ENCODE measurements around the gene DGKK.

DGKK gene

GRCh38 chrX:50442426-50443116 is 28.1 kb downstream of the DGKK start:
- Mint-ChIP-seq H3K27ac (no peak overlapping the region), H3K36me3 (ENCODE audit: low read depth) (no peaks in the 10 kb centered on the region), H3K4me3 (no peak overlapping the region), H3K4me1 (peaks cover 4% of the 10 kb centered on the region), H3K9me3 (peaks cover 29% of the 10 kb centered on the region), H3K27me3 (ENCODE audit: low read depth, poor library complexity) (no peaks in the 10 kb centered on the region)
- TF ChIP-seq CTCF (IDR thresholded peaks at IDR 0.05), result no peak
- no peak for DNase-seq

GRCh38 chrX:50436797-50437196 is 33.8 kb downstream of the DGKK start:
- no peak overlapping the region for H3K4me3 Mint-ChIP-seq
- no peak for DNase-seq
- H3K27me3 Mint-ChIP-seq (ENCODE audit: low read depth, poor library complexity), result peaks cover 4% of the 10 kb centered on the region
- H3K27ac Mint-ChIP-seq, result no peak overlapping the region
- TF ChIP-seq CTCF (IDR thresholded peaks at IDR 0.05), result no peak
- H3K9me3 Mint-ChIP-seq, result peaks cover 18% of the 10 kb centered on the region
- no peaks in the 10 kb centered on the region for H3K36me3 Mint-ChIP-seq (ENCODE audit: low read depth)
- peaks cover 43% of the 10 kb centered on the region for H3K4me1 Mint-ChIP-seq

- Mint-ChIP-seq H3K36me3 (ENCODE audit: low read depth) (no peaks in the 10 kb centered on the region), H3K27ac (peak overlapping the region; percentile 86), H3K9me3 (peaks cover 23% of the 10 kb centered on the region), H3K4me3 (no peak overlapping the region), H3K27me3 (ENCODE audit: low read depth, poor library complexity) (peaks cover 6% of the 10 kb centered on the region), H3K4me1 (peaks cover 78% of the 10 kb centered on the region)
- DNase-seq, result peak; percentile 11
- TF ChIP-seq CTCF (IDR thresholded peaks at IDR 0.05), result no peak
Observed at GRCh38 chrX:50432829-50433289, 37.8 kb downstream of the DGKK start.

GRCh38 chrX:50431623-50432022 is 39.0 kb downstream of the DGKK start:
- TF ChIP-seq CTCF (IDR thresholded peaks at IDR 0.05), result no peak
- Mint-ChIP-seq H3K4me1 (peaks cover 75% of the 10 kb centered on the region), H3K9me3 (peaks cover 14% of the 10 kb centered on the region), H3K36me3 (ENCODE audit: low read depth) (no peaks in the 10 kb centered on the region), H3K27me3 (ENCODE audit: low read depth, poor library complexity) (peaks cover 6% of the 10 kb centered on the region), H3K27ac (peak overlapping the region; percentile 56), H3K4me3 (peak overlapping the region; percentile 32)
- no peak for DNase-seq

GRCh38 chrX:50430917-50431575 is 39.6 kb downstream of the DGKK start:
- peaks cover 19% of the 10 kb centered on the region for H3K9me3 Mint-ChIP-seq
- peak overlapping the region; percentile 74 for H3K27ac Mint-ChIP-seq
- peaks cover 75% of the 10 kb centered on the region for H3K4me1 Mint-ChIP-seq

More at GRCh38 chrX:50430917-50431575, 39.6 kb downstream of the DGKK start:
- peak overlapping the region; percentile 65 for H3K4me3 Mint-ChIP-seq
- H3K36me3 Mint-ChIP-seq (ENCODE audit: low read depth), result no peaks in the 10 kb centered on the region
- DNase-seq, result no peak
- peaks cover 6% of the 10 kb centered on the region for H3K27me3 Mint-ChIP-seq (ENCODE audit: low read depth, poor library complexity)
- TF ChIP-seq CTCF (IDR thresholded peaks at IDR 0.05), result no peak

Measured in nephron progenitor cell (in vitro differentiated cells).